Globus pallidus (tissue), 1 donor: ENCODE results near the gene FABP6.
"Not testable (repeated sequence)": the region's sequence is repeated elsewhere in the genome, so short reads cannot be mapped to it uniquely, and the experiment has no call there.

Experiments used
- DNase-seq: peaks from one replicate; pipeline ENCODE4 v3.0.0-alpha.2; 2015; ENCODE audit warnings: low spot score

The FABP6 gene

GRCh38 chr5:160221082-160221481 is 8.2 kb upstream of the FABP6 start:
- no peak for DNase-seq

- DNase-seq, result no peak
These were observed 2.3 kb upstream of the FABP6 start for GRCh38 chr5:160227012-160227411.

- peak; percentile 5 for DNase-seq
These were observed 1.6 kb downstream of the FABP6 start for GRCh38 chr5:160230686-160231527.

- DNase-seq, result no peak
These were observed 2.6 kb downstream of the FABP6 start for GRCh38 chr5:160231783-160232342.

GRCh38 chr5:160233215-160233614 is 3.9 kb downstream of the FABP6 start:
- no peak for DNase-seq

GRCh38 chr5:160235731-160236130 is 6.4 kb downstream of the FABP6 start:
- DNase-seq, result no peak

- no peak for DNase-seq
These were observed 8.3 kb downstream of the FABP6 start for GRCh38 chr5:160237571-160238093.

- DNase-seq, result no peak
These were observed 11.0 kb downstream of the FABP6 start for GRCh38 chr5:160240350-160240749.

GRCh38 chr5:160242145-160242544 is 12.8 kb downstream of the FABP6 start:
- no peak for DNase-seq

GRCh38 chr5:160245506-160246086 is 16.3 kb downstream of the FABP6 start:
- no peak for DNase-seq

- DNase-seq, result not testable (repeated sequence)
These were observed 20.3 kb downstream of the FABP6 start for GRCh38 chr5:160249570-160249969.

GRCh38 chr5:160250226-160250625 is 20.9 kb downstream of the FABP6 start:
- DNase-seq, result no peak

GRCh38 chr5:160250826-160251225 is 21.5 kb downstream of the FABP6 start:
- no peak for DNase-seq

GRCh38 chr5:160251406-160252155 is 22.3 kb downstream of the FABP6 start:
- no peak for DNase-seq

GRCh38 chr5:160252916-160253315 is 23.6 kb downstream of the FABP6 start:
- no peak for DNase-seq

GRCh38 chr5:160253441-160253840 is 24.1 kb downstream of the FABP6 start:
- no peak for DNase-seq

GRCh38 chr5:160254706-160255105 is 25.4 kb downstream of the FABP6 start:
- DNase-seq, result no peak

- no peak for DNase-seq
These were observed 30.0 kb downstream of the FABP6 start for GRCh38 chr5:160259341-160259740.

GRCh38 chr5:160260006-160260775 is 30.9 kb downstream of the FABP6 start:
- DNase-seq, result no peak

- DNase-seq, result no peak
These were observed 31.8 kb downstream of the FABP6 start for GRCh38 chr5:160260881-160261815.
